ENCODE data around the gene CCDC33. TPM values are rescaled to one million over a fixed set of nuclear protein-coding genes. Genes with fewer than 3 reads are reported as not detected.

Gene CCDC33
- total RNA-seq, 1 experiment from 2014 or later = not detected

GRCh38 chr15:74294010-74294409, 57.9 kb downstream of the CCDC33 start:
- in situ Hi-C loops (cut with HindIII; ENCODE audit: low pct_unique_long_range_greater_than_20kb, low sequenced_read_pairs) (no loop called here), intact Hi-C loops (cut with micrococcal nuclease; ENCODE audit: unreplicated experiment) (no loop called here)
- H3K9me3 ChIP-seq (ENCODE audit: control insufficient read depth, insufficient read depth, low read depth, low read length) = no peaks in the 10 kb centered on the region
- ChIA-PET CTCF (no interaction called here), POLR2A (interaction anchor here (0.7 kb wide), 1 partner anchor 137 kb away, joined by 7 read pairs; no protein-coding TSS in a partner anchor)
- TF ChIP-seq TCF7L2 (IDR thresholded peaks at IDR 0.05; ENCODE audit: low read depth, low read length) = no peak
- TF ChIP-seq REST (IDR thresholded peaks at IDR 0.05; ENCODE audit: insufficient read depth in 1 of 2, low read depth in 2 of 2, low read length in 1 of 2) = no peak
- no peak for TF ChIP-seq CTCF (IDR thresholded peaks at IDR 0.05)
- TF ChIP-seq POLR2AphosphoS5 (IDR thresholded peaks at IDR 0.05; ENCODE audit: low read depth, low read length) = no peak
- no peak for TF ChIP-seq SIN3A (IDR thresholded peaks at IDR 0.05; ENCODE audit: borderline replicate concordance, insufficient read depth, low read depth, low read length)
- no peaks in the 10 kb centered on the region for H3K4me1 ChIP-seq (ENCODE audit: control insufficient read depth, insufficient read depth, low read length)
- no peak overlapping the region for H3K4me3 ChIP-seq (ENCODE audit: low read depth in 2 of 2, low read length in 2 of 2)
- BruUV-seq (replicated peaks) = no TSS peak
- no peaks in the 10 kb centered on the region for H3K36me3 ChIP-seq (ENCODE audit: control insufficient read depth, insufficient read depth, low read length)
- no peak for ATAC-seq
- peaks cover 5% of the 10 kb centered on the region; the same call in 1 of the 2 replicates for H3K27me3 ChIP-seq (ENCODE audit: control insufficient read depth, insufficient read depth, low read length)
- DNase-seq (ENCODE audit: low read depth, low spot score) = no peak
- no peak overlapping the region for H3K27ac ChIP-seq (ENCODE audit: low read length)

GRCh38 chr15:74295800-74296199, 59.7 kb downstream of the CCDC33 start:
- H3K4me1 ChIP-seq (ENCODE audit: control insufficient read depth, insufficient read depth, low read length) = no peaks in the 10 kb centered on the region
- no peak for ATAC-seq
- no peaks in the 10 kb centered on the region for H3K9me3 ChIP-seq (ENCODE audit: control insufficient read depth, insufficient read depth, low read depth, low read length)
- BruUV-seq (replicated peaks) = no TSS peak
- in situ Hi-C loops (cut with HindIII; ENCODE audit: low pct_unique_long_range_greater_than_20kb, low sequenced_read_pairs) = no loop called here
- POLR2A ChIA-PET = no interaction called here
- no peak overlapping the region for H3K27ac ChIP-seq (ENCODE audit: low read length)
- H3K36me3 ChIP-seq (ENCODE audit: control insufficient read depth, insufficient read depth, low read length) = no peaks in the 10 kb centered on the region
- no peak for TF ChIP-seq REST (IDR thresholded peaks at IDR 0.05; ENCODE audit: insufficient read depth in 1 of 2, low read depth in 2 of 2, low read length in 1 of 2)
- TF ChIP-seq SIN3A (IDR thresholded peaks at IDR 0.05; ENCODE audit: borderline replicate concordance, insufficient read depth, low read depth, low read length) = no peak
- no peak for TF ChIP-seq CTCF (IDR thresholded peaks at IDR 0.05)
- no peak for TF ChIP-seq TCF7L2 (IDR thresholded peaks at IDR 0.05; ENCODE audit: low read depth, low read length)
- TF ChIP-seq POLR2AphosphoS5 (IDR thresholded peaks at IDR 0.05; ENCODE audit: low read depth, low read length) = no peak
- intact Hi-C loops (cut with micrococcal nuclease; ENCODE audit: unreplicated experiment) = no loop called here
- no peak overlapping the region for H3K4me3 ChIP-seq (ENCODE audit: low read depth in 2 of 2, low read length in 2 of 2)
- H3K27me3 ChIP-seq (ENCODE audit: control insufficient read depth, insufficient read depth, low read length) = no peaks in the 10 kb centered on the region
- CTCF ChIA-PET = no interaction called here
- no peak for DNase-seq (ENCODE audit: low read depth, low spot score)

All from Panc1 (cell line).